ENCODE data around the gene PPP1R7. TPM values are rescaled to one million over a fixed set of nuclear protein-coding genes. Genes with fewer than 3 reads are reported as not detected.

PPP1R7 gene
- total and polyA plus RNA-seq, 9 of the 15 experiments (the other 6 are each of a cell fraction or from before 2014, with no cell fraction given) = 37.5 to 75.0 (median 50.5) TPM

- TF ChIP-seq FOXJ3 (CRISPR knock-in tag; IDR thresholded peaks at IDR 0.05) = no peak
- no peak for TF ChIP-seq CXXC5 (CRISPR knock-in tag; IDR thresholded peaks at IDR 0.05)
- TF ChIP-seq BACH1 (tag; IDR thresholded peaks at IDR 0.05) = no peak
- no peak for TF ChIP-seq TGIF2 (CRISPR knock-in tag; IDR thresholded peaks at IDR 0.05)
- TF ChIP-seq LCOR (CRISPR knock-in tag; IDR thresholded peaks at IDR 0.05) = no peak
- no peak for TF ChIP-seq RAD51 (IDR thresholded peaks at IDR 0.05; ENCODE audit: borderline replicate concordance, low read depth)
- no peak for TF ChIP-seq SMARCA5 (IDR thresholded peaks at IDR 0.05)
- no peak for TF ChIP-seq ZBTB33 (CRISPR knock-in tag; IDR thresholded peaks at IDR 0.05)
- no peak for TF ChIP-seq SNRNP70 (optimal IDR thresholded peaks at IDR 0.05; ENCODE audit: low read depth, low read length)
- no peak for TF ChIP-seq RNF219 (CRISPR knock-in tag; IDR thresholded peaks at IDR 0.05)
- no peak for TF ChIP-seq RB1 (IDR thresholded peaks at IDR 0.05; ENCODE audit: low read depth)
- Histone ChIP-seq H4K20me1 (replicated peaks; ENCODE audit: control insufficient read depth, insufficient read depth, low read length) (no peaks in the 10 kb centered on the region), H3K4me2 (ENCODE audit: insufficient read depth, low read length) (no peak overlapping the region), H2AFZ (ENCODE audit: low read depth, low read length) (no peak overlapping the region), H3K79me2 (ENCODE audit: control insufficient read depth, insufficient read depth, low read length) (no peaks in the 10 kb centered on the region), H3K27ac (ENCODE audit: extremely low read depth, low read depth, low read length) (no peak overlapping the region), H3K9ac (ENCODE audit: insufficient read depth in 1 of 2, low read depth in 2 of 2, low read length in 2 of 2) (no peak overlapping the region), H3K36me3 (ENCODE audit: control insufficient read depth, insufficient read depth, low read length) (no peaks in the 10 kb centered on the region), H3K27me3 (ENCODE audit: control insufficient read depth in 2 of 2, insufficient read depth in 2 of 2, low read length in 2 of 2) (peaks cover 0 to 15% of the 10 kb centered on the region in 2 experiments; a peak in 2 of 5 replicates), H3K4me3 (no peak overlapping the region), H3K4me1 (replicated peaks in 1 of 2; ENCODE audit: control insufficient read depth in 2 of 2, insufficient read depth in 2 of 2, low read length in 2 of 2) (peaks cover 0 to 39% of the 10 kb centered on the region in 2 experiments; a peak in 3 of 5 replicates), H3K9me1 (ENCODE audit: control insufficient read depth, insufficient read depth, low read length) (no peaks in the 10 kb centered on the region), H3K9me3 (replicated peaks; ENCODE audit: control insufficient read depth, insufficient read depth, low read depth, low read length) (no peaks in the 10 kb centered on the region)
- intact Hi-C loops (cut with micrococcal nuclease) = no loop called here
- ATAC-seq (no peak), DNase-seq (ENCODE audit: extremely low read depth in 1 of 4, low spot score in 3 of 4) (no peak), FAIRE-seq (no peak)
- WGBS (ENCODE audit: insufficient coverage, low coverage, missing lambda C conversion rate) = 36% methylated on average over 10 of the region's 15 CpGs
- ChIA-PET CTCF (ENCODE audit: low intra/inter-chr PET ratio) (no interaction called here), POLR2A (no interaction called here)
- in situ Hi-C loops (cut with MboI) = no loop called here
- BruUV-seq (replicated peaks) = no TSS peak
These were observed 52.0 kb downstream of the PPP1R7 start for GRCh38 chr2:241202268-241202585.

All from K562 (cell line).